Prostate gland (tissue), 2 donors: ENCODE data around the gene DNAL4.

Experiments used
- CTCF ChIP-seq, 4 experiments: fragments of 200-600 bp in 2 of 4; fragments of 450-650 bp in 2 of 4; sonication (generic) in 2 of 4; IDR thresholded peaks; 1 replicate in 3 of 4; 2 replicates in 1 of 4; pipeline ENCODE4 v1.5.1; 2016 to 2019; ENCODE audit warnings: antibody characterized with exemption in 4 of 4, mild to moderate bottlenecking in 2 of 4, moderate library complexity in 2 of 4
- POLR2A ChIP-seq: fragments of 450-650 bp; IDR thresholded peaks from one replicate; pipeline ENCODE4 v1.6.1; 2016; ENCODE audit warnings: antibody characterized with exemption, mild to moderate bottlenecking
- POLR2AphosphoS5 ChIP-seq: sonication (generic); formaldehyde crosslinking; IDR thresholded peaks from one replicate; pipeline ENCODE4 v1.6.1; 2017; ENCODE audit warnings: antibody characterized with exemption

GRCh38 chr22:38773363-38773946, 20.5 kb downstream of the DNAL4 start:
- no peak for TF ChIP-seq CTCF (IDR thresholded peaks at IDR 0.05)
- TF ChIP-seq POLR2A = no peak
- no peak for TF ChIP-seq POLR2AphosphoS5
